ENCODE data around the gene SELENOV.

Gene SELENOV

DNA sequence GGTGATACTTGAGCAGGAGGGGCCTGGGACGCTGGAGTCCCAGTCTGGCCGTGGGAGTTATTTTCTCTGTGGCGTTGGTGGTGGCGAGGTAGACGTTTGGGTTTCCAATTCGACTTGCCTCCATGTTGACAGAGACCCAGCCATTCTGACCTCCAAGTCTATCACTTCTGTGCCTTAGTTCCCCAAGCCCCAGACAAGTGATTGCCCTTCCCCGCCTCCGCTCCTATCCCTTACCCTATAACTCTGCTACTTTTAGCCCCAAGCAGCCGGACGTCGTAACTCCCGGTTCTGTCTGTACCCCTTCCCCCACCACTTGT is 33.8 kb upstream of the SELENOV start:
- Histone ChIP-seq H3K36me3 (ENCODE audit: insufficient read depth, low read length) (peaks cover 35% of the 10 kb centered on the region), H3K4me3 (ENCODE audit: low read depth in 1 of 2, low read length in 2 of 2) (peak overlapping the region; percentile 42 to 68; a peak in 3 of 4 replicates), H3K27ac (ENCODE audit: low read length) (peak overlapping the region; percentile 69), H3K9ac (ENCODE audit: low read depth, low read length) (peak overlapping the region; percentile 73), H3K4me2 (ENCODE audit: insufficient read depth, low read length) (peak overlapping the region; percentile 71), H3K4me1 (ENCODE audit: insufficient read depth, low read length) (peaks cover 25% of the 10 kb centered on the region), H3K9me3 (ENCODE audit: insufficient read depth, low read length, severe bottlenecking) (no peaks in the 10 kb centered on the region), H4K20me1 (ENCODE audit: insufficient read depth, low read length) (no peaks in the 10 kb centered on the region), H2AFZ (ENCODE audit: low read depth, low read length) (peak overlapping the region; percentile 70), H3K79me2 (ENCODE audit: insufficient read depth, low read length) (peaks cover 31% of the 10 kb centered on the region), H3K27me3 (ENCODE audit: insufficient read depth, low read length, poor library complexity) (no peaks in the 10 kb centered on the region)
- ATAC-seq (ENCODE audit: insufficient read depth, low read depth) (no peak), DNase-seq (peak; percentile 15)
- TF ChIP-seq, protein P1, sequence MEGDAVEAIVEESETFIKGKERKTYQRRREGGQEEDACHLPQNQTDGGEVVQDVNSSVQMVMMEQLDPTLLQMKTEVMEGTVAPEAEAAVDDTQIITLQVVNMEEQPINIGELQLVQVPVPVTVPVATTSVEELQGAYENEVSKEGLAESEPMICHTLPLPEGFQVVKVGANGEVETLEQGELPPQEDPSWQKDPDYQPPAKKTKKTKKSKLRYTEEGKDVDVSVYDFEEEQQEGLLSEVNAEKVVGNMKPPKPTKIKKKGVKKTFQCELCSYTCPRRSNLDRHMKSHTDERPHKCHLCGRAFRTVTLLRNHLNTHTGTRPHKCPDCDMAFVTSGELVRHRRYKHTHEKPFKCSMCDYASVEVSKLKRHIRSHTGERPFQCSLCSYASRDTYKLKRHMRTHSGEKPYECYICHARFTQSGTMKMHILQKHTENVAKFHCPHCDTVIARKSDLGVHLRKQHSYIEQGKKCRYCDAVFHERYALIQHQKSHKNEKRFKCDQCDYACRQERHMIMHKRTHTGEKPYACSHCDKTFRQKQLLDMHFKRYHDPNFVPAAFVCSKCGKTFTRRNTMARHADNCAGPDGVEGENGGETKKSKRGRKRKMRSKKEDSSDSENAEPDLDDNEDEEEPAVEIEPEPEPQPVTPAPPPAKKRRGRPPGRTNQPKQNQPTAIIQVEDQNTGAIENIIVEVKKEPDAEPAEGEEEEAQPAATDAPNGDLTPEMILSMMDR (IDR thresholded peaks at IDR 0.05; ENCODE audit: borderline replicate concordance, extremely low read depth, low read length, poor library complexity, severe bottlenecking): no peak
- no peak for TF ChIP-seq EZH2 (IDR thresholded peaks at IDR 0.05; ENCODE audit: borderline replicate concordance, low read depth, low read length, severe bottlenecking)

- Histone ChIP-seq H4K20me1 (ENCODE audit: insufficient read depth, low read length) (peaks cover under 1% of the 10 kb centered on the region; the same call in 1 of the 2 replicates), H3K79me2 (ENCODE audit: insufficient read depth, low read length) (peaks cover 31% of the 10 kb centered on the region), H3K4me3 (ENCODE audit: low read depth in 1 of 2, low read length in 2 of 2) (peak overlapping the region; percentile 42 to 68; a peak in 3 of 4 replicates), H3K27ac (ENCODE audit: low read length) (peak overlapping the region; percentile 69), H3K9me3 (ENCODE audit: insufficient read depth, low read length, severe bottlenecking) (no peaks in the 10 kb centered on the region), H2AFZ (ENCODE audit: low read depth, low read length) (peak overlapping the region; percentile 70; the same call in 1 of the 2 replicates), H3K36me3 (ENCODE audit: insufficient read depth, low read length) (peaks cover 35% of the 10 kb centered on the region), H3K9ac (ENCODE audit: low read depth, low read length) (peak overlapping the region; percentile 73), H3K27me3 (ENCODE audit: insufficient read depth, low read length, poor library complexity) (no peaks in the 10 kb centered on the region), H3K4me1 (ENCODE audit: insufficient read depth, low read length) (peaks cover 25% of the 10 kb centered on the region), H3K4me2 (ENCODE audit: insufficient read depth, low read length) (peak overlapping the region; percentile 71)
- DNase-seq (no peak), ATAC-seq (ENCODE audit: insufficient read depth, low read depth) (no peak)
- TF ChIP-seq, protein P1 (IDR thresholded peaks at IDR 0.05; ENCODE audit: borderline replicate concordance, extremely low read depth, low read length, poor library complexity, severe bottlenecking): no peak
- TF ChIP-seq EZH2 (IDR thresholded peaks at IDR 0.05; ENCODE audit: borderline replicate concordance, low read depth, low read length, severe bottlenecking): no peak
These were observed 33.3 kb upstream of the SELENOV start for GRCh38 chr19:39481676-39482075.

DNA sequence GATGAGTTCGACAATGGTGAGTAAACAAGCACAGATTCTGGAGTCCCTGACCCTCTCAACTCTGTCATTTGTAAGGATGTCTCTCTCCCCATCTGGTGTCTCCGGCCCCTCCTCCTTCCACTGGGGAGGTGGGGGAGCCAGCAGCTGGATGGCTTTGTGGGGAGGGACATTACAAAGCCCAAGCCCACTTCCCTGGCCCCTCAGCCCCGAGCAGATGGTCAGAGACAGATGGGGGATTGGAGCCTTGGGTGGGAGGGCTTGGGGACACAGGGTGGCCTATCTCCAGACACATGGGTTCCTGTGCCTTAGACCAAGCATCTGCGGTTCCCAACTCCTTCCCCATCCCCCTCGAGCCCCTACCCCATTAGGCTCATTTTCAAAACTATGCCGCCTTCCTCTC is 31.8 kb upstream of the SELENOV start:
- H3K9me3 ChIP-seq (ENCODE audit: insufficient read depth, low read length, severe bottlenecking): no peaks in the 10 kb centered on the region
- H3K9ac ChIP-seq (ENCODE audit: low read depth, low read length): no peak overlapping the region
- H3K4me2 ChIP-seq (ENCODE audit: insufficient read depth, low read length): peak overlapping the region; percentile 42; the same call in 1 of the 2 replicates
- peaks cover 25% of the 10 kb centered on the region for H3K4me1 ChIP-seq (ENCODE audit: insufficient read depth, low read length)
- H3K4me3 ChIP-seq (ENCODE audit: low read depth in 1 of 2, low read length in 2 of 2): no peak overlapping the region
- no peak for ATAC-seq (ENCODE audit: insufficient read depth, low read depth)
- no peaks in the 10 kb centered on the region for H3K27me3 ChIP-seq (ENCODE audit: insufficient read depth, low read length, poor library complexity)
- H2AFZ ChIP-seq (ENCODE audit: low read depth, low read length): no peak overlapping the region
- H4K20me1 ChIP-seq (ENCODE audit: insufficient read depth, low read length): peaks cover 2% of the 10 kb centered on the region; the same call in 1 of the 2 replicates
- no peak overlapping the region for H3K27ac ChIP-seq (ENCODE audit: low read length)
- no peak for TF ChIP-seq EZH2 (IDR thresholded peaks at IDR 0.05; ENCODE audit: borderline replicate concordance, low read depth, low read length, severe bottlenecking)
- TF ChIP-seq, protein P1 (IDR thresholded peaks at IDR 0.05; ENCODE audit: borderline replicate concordance, extremely low read depth, low read length, poor library complexity, severe bottlenecking): no peak
- peaks cover 31% of the 10 kb centered on the region for H3K79me2 ChIP-seq (ENCODE audit: insufficient read depth, low read length)
- peaks cover 44% of the 10 kb centered on the region for H3K36me3 ChIP-seq (ENCODE audit: insufficient read depth, low read length)
- DNase-seq: no peak
